CD4-positive, alpha-beta memory T cell (primary cell): ENCODE measurements around the gene AIG1. TPM values are rescaled to one million over a fixed set of nuclear protein-coding genes. Genes with fewer than 3 reads are reported as not detected.

Source experiments
- CTCF ChIA-PET: fragments of 350-600 bp; sonication (Branson Sonifier 250); formaldehyde crosslinking; loops from one replicate; lab custom pipeline; 2021; ENCODE audit warnings: inconsistent platforms; ENCODE audit not compliant: partially characterized antibody; lab: Charles Lee
- POLR2A ChIA-PET: fragments of 350-600 bp; sonication (Branson Sonifier 250); formaldehyde crosslinking; loops from one replicate; lab custom pipeline; 2021; ENCODE audit not compliant: partially characterized antibody; lab: Charles Lee
- DNase-seq, 5 donors: peaks; one replicate each; pipeline versions ENCODE4 v3.0.0 to v3.0.0-alpha.2; 2020 to 2022; ENCODE audit warnings: mixed read lengths in 1 of 5
- H3K27ac ChIP-seq: one replicate; pipeline ENCODE4 v1.7.0; 2013; ENCODE audit warnings: low read depth, low read length
- H3K27me3 ChIP-seq: 2 replicates; pipeline ENCODE4 v1.7.0; 2013; ENCODE audit warnings: mild to moderate bottlenecking, low read length, moderate library complexity; ENCODE audit not compliant: insufficient read depth
- H3K36me3 ChIP-seq: 2 replicates; pipeline ENCODE4 v1.7.0; 2013; ENCODE audit warnings: mild to moderate bottlenecking, low read length, moderate library complexity; ENCODE audit not compliant: insufficient read depth
- H3K4me1 ChIP-seq: 2 replicates; pipeline ENCODE4 v1.7.0; 2013; ENCODE audit warnings: mild to moderate bottlenecking, low read length, moderate library complexity; ENCODE audit not compliant: insufficient read depth
- H3K4me3 ChIP-seq, 2 donors: one replicate each; pipeline ENCODE4 v1.7.0; 2013; ENCODE audit warnings: low read length in 2 of 2, mild to moderate bottlenecking in 1 of 2
- H3K9me3 ChIP-seq, 2 donors: one replicate each; pipeline ENCODE4 v1.7.0; 2013; ENCODE audit warnings: low read length in 2 of 2, control low read depth in 1 of 2; ENCODE audit not compliant: control insufficient read depth in 1 of 2
- H3K27ac Mint-ChIP-seq, 7 donors: one replicate each; pipeline ENCODE4 v1.8.0; 2020 to 2021; ENCODE audit warnings: mixed read lengths in 7 of 7, mild to moderate bottlenecking in 6 of 7, inconsistent platforms in 3 of 7, moderate library complexity in 3 of 7
- H3K27me3 Mint-ChIP-seq, 2 donors: one replicate each; pipeline ENCODE4 v1.8.0; 2020 to 2021; ENCODE audit warnings: mixed read lengths in 2 of 2
- H3K36me3 Mint-ChIP-seq, 2 donors: one replicate each; pipeline ENCODE4 v1.8.0; 2020 to 2021; ENCODE audit warnings: mixed read lengths in 2 of 2, inconsistent platforms in 1 of 2, mild to moderate bottlenecking in 1 of 2
- H3K4me1 Mint-ChIP-seq, 4 donors: one replicate each; pipeline ENCODE4 v1.8.0; 2020 to 2021; ENCODE audit warnings: mixed read lengths in 4 of 4, mild to moderate bottlenecking in 1 of 4
- H3K4me3 Mint-ChIP-seq, 8 donors: one replicate each; pipeline ENCODE4 v1.8.0; 2020 to 2021; ENCODE audit warnings: mixed read lengths in 8 of 8, mild to moderate bottlenecking in 7 of 8, moderate library complexity in 6 of 8, inconsistent platforms in 3 of 8
- H3K9me3 Mint-ChIP-seq, 8 donors: one replicate each; pipeline ENCODE4 v1.8.0; 2020 to 2021; ENCODE audit warnings: mixed read lengths in 8 of 8, mild to moderate bottlenecking in 5 of 8, inconsistent platforms in 3 of 8, moderate library complexity in 1 of 8
- intact Hi-C: fragments of 100-400 bp; cut with micrococcal nuclease; formaldehyde crosslinking; loops from one replicate; pipeline ENCODE4 v1.15.1; 2023
- polyA plus RNA-seq, 2 donors: library from polyadenylated mRNA; unstranded; fragments of 300-500 nt; fragmentation: Illumina TruSeq; gene quantifications; one replicate each; pipeline ENCODE4 v1.2.3, GENCODE V29; 2021
- total RNA-seq, 2 experiments: library from RNA; stranded (reverse); gene quantifications; one replicate each; pipeline ENCODE4 v1.2.3, GENCODE V29; 2021

AIG1 gene
- total and polyA plus RNA-seq, 4 experiments from 2014 or later: 9.6 to 21.5 (median 15.3) TPM

DNA sequence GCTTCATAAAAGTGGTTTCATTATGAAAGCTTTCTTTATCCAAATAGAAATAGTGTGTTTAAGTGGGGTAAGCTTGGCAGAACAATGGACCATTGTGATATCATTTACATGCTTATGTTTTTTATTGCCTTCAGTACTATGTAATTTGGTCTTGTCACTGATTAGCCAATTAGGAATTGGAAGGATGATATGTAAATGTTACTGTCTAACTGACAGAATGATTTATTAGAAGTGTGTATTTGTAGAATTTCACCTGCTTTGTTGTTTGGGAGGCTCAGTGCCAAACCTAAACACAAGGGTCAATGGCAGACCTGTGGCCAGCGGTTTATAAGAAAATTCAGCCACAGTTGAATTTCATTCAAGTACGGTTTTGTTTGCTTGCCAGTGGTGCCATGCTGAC, 39.0 kb downstream of the AIG1 start:
- ChIA-PET POLR2A (no interaction called here), CTCF (no interaction called here)
- H3K9me3 ChIP-seq: no peaks in the 10 kb centered on the region
- DNase-seq: no peak
- peak overlapping the region in 1 of 8 donors; percentile 18 for H3K4me3 Mint-ChIP-seq
- H3K4me1 Mint-ChIP-seq: peaks cover 0 to 4% (median 4%) of the 10 kb centered on the region in 4 donors
- H3K36me3 ChIP-seq: no peaks in the 10 kb centered on the region
- intact Hi-C loops: no loop called here
- H3K4me3 ChIP-seq: no peak overlapping the region
- H3K4me1 ChIP-seq: peaks cover 26% of the 10 kb centered on the region
- H3K27ac Mint-ChIP-seq: peak overlapping the region in 2 of 7 donors; percentile 37 to 45
- H3K36me3 Mint-ChIP-seq: no peaks in the 10 kb centered on the region
- no peaks in the 10 kb centered on the region for H3K27me3 Mint-ChIP-seq
- H3K27ac ChIP-seq: no peak overlapping the region
- H3K27me3 ChIP-seq: no peaks in the 10 kb centered on the region
- no peaks in the 10 kb centered on the region for H3K9me3 Mint-ChIP-seq

DNA sequence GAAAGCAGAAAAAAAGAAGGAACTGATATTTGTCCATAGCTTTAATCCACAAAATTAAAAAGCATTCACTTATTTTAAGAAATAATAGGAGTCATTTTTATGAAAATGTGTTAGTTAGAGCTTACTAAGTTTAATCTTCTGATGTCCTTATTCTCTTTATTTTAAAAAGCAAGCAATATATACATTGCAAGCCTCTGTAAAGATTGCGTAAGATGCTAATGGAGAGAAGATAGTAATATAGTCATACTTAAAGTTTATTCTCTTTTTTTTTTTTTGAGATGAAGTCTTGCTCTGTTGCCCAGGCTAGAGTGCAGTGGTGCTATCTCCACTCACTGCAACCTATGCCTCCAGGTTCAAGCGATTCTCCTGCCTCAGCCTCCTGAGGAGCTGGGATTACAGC, 39.7 kb downstream of the AIG1 start:
- H3K27ac ChIP-seq: no peak overlapping the region
- H3K27me3 Mint-ChIP-seq: no peaks in the 10 kb centered on the region
- intact Hi-C loops: no loop called here
- no peaks in the 10 kb centered on the region for H3K36me3 ChIP-seq
- peaks cover 26% of the 10 kb centered on the region for H3K4me1 ChIP-seq
- H3K9me3 Mint-ChIP-seq: no peaks in the 10 kb centered on the region
- H3K4me1 Mint-ChIP-seq: peaks cover 0 to 4% (median 4%) of the 10 kb centered on the region in 4 donors
- ChIA-PET POLR2A (no interaction called here), CTCF (interaction anchor here (1.0 kb wide), 1 partner anchor 9 kb away, joined by 3 read pairs; no protein-coding TSS in a partner anchor)
- no peaks in the 10 kb centered on the region for H3K9me3 ChIP-seq
- no peak for DNase-seq
- no peak overlapping the region for H3K27ac Mint-ChIP-seq
- no peaks in the 10 kb centered on the region for H3K27me3 ChIP-seq
- H3K4me3 Mint-ChIP-seq: no peak overlapping the region
- no peaks in the 10 kb centered on the region for H3K36me3 Mint-ChIP-seq
- no peak overlapping the region for H3K4me3 ChIP-seq

DNA sequence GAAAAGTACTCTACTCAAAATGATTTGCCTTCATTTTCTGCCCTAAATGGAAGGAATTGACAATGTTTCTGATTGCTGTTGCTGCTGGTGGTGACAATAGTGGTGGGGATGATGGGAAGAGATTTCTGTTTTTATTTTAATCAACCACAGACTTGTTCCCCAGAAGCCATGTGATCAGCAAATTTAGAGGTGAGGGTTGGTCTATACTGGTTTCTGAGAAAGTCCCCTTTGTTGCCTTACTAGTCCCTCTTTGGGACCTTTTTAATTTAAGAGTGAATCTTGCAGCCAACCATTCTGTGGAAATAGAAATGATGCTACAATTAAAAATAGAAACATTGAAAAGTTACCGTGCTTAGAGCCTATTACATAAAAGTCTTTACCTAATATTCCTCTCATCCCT, 43.2 kb downstream of the AIG1 start:
- Histone ChIP-seq H3K4me3 (no peak overlapping the region), H3K27me3 (no peaks in the 10 kb centered on the region), H3K9me3 (no peaks in the 10 kb centered on the region), H3K36me3 (no peaks in the 10 kb centered on the region), H3K27ac (no peak overlapping the region), H3K4me1 (no peaks in the 10 kb centered on the region)
- Mint-ChIP-seq H3K9me3 (no peaks in the 10 kb centered on the region), H3K4me1 (peaks cover 0 to 2% (median 0%) of the 10 kb centered on the region in 4 donors), H3K36me3 (peaks cover 0 to 5% of the 10 kb centered on the region in 2 donors), H3K4me3 (no peak overlapping the region), H3K27me3 (no peaks in the 10 kb centered on the region), H3K27ac (no peak overlapping the region)
- POLR2A ChIA-PET: no interaction called here
- CTCF ChIA-PET: no interaction called here
- DNase-seq: no peak
- intact Hi-C loops: no loop called here

DNA sequence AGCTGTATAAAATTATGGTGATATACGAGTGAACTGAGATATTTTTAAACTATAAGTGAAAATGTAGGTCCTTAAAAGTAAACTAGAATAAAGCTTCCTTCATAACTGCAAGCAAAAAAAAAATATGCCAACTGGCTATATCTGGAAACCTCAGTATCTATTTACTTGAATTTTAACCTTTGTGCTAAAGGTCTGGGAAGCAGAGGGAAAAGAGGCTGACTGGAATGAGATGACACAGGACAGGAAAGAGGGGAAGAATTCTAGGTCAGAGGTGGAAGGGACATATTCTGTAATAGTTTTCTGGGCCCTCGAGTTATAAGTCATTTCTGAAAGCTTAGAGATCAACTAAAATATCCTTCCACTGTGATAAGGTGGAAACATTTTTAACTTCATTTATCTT, 46.8 kb downstream of the AIG1 start:
- Histone ChIP-seq H3K27ac (no peak overlapping the region), H3K36me3 (no peaks in the 10 kb centered on the region), H3K4me3 (no peak overlapping the region), H3K27me3 (no peaks in the 10 kb centered on the region), H3K4me1 (no peaks in the 10 kb centered on the region), H3K9me3 (no peaks in the 10 kb centered on the region)
- no peaks in the 10 kb centered on the region for H3K4me1 Mint-ChIP-seq
- H3K9me3 Mint-ChIP-seq: no peaks in the 10 kb centered on the region
- intact Hi-C loops: no loop called here
- H3K27ac Mint-ChIP-seq: peak overlapping the region in 2 of 7 donors; percentile 37 to 43
- no peak overlapping the region for H3K4me3 Mint-ChIP-seq
- H3K27me3 Mint-ChIP-seq: peaks cover 0 to 1% of the 10 kb centered on the region in 2 donors
- ChIA-PET POLR2A (interaction anchor here (0.6 kb wide), 1 partner anchor 370 kb away, joined by 3 read pairs; no protein-coding TSS in a partner anchor), CTCF (no interaction called here)
- H3K36me3 Mint-ChIP-seq: peaks cover 0 to 9% of the 10 kb centered on the region in 2 donors
- no peak for DNase-seq

DNA sequence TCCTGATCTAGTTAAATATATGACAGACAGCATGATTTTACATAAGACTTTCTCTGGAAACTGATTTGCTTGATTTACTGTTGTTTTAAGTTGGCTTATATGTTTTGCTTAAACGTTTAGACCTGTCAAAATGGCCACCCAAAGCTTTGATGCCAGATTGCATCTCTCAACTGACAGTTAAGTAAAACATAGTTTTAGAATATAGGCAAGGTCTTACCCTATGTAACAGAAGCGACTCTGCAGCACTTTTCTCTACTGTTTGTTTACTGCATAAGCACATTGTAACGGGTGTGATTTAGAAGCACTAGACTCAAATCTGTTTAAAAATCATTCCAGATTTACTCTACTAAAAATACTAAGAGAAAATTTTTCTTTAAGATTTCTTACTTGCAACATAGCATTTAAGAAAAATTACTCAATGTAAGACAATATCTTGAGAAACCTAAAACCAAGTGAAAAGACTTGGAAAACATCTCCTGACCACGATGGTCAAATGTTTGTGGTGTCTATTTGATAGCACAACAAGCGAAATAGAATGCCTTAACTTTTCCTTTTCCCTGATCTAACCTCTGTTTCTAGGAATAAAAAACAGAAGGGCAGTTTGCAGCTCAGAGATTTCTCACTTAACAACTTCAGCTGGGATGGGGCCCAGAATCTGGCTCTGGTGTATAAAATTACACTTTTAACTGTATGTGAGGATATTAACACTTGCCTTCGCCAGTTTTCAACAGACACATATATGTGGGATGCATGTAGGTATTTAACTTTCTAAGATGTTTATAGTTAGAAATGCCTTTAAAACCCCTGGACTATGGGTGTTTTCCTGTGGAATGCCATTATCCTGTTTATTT, 47.4 kb downstream of the AIG1 start:
- Histone ChIP-seq H3K4me3 (no peak overlapping the region), H3K27ac (no peak overlapping the region), H3K36me3 (no peaks in the 10 kb centered on the region), H3K27me3 (no peaks in the 10 kb centered on the region), H3K4me1 (no peaks in the 10 kb centered on the region), H3K9me3 (no peaks in the 10 kb centered on the region)
- intact Hi-C loops: no loop called here
- Mint-ChIP-seq H3K9me3 (no peaks in the 10 kb centered on the region), H3K4me3 (no peak overlapping the region), H3K27me3 (peaks cover 0 to 1% of the 10 kb centered on the region in 2 donors), H3K36me3 (peaks cover 0 to 9% of the 10 kb centered on the region in 2 donors), H3K4me1 (no peaks in the 10 kb centered on the region), H3K27ac (no peak overlapping the region)
- ChIA-PET POLR2A (no interaction called here), CTCF (no interaction called here)
- no peak for DNase-seq

DNA sequence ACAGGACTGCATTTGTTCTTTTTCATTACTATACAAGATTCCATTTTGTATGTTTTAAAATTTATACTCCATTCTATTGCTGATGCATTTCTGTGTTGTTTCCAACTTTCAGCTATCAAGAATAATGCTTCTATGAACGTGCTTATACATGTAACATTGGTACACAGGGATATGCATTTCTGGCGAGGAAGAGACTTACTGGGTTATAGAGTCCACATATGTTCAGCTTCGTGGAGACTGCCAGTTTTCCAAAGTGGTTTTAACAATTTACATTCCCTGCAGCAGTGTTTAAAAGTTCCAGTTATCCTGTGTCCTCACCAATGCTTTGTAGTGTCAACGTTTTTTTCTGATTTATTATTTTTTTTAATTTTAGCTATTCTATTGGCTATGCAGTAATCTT, 48.5 kb downstream of the AIG1 start:
- Mint-ChIP-seq H3K36me3 (peaks cover 0 to 9% of the 10 kb centered on the region in 2 donors), H3K9me3 (no peaks in the 10 kb centered on the region), H3K4me1 (no peaks in the 10 kb centered on the region), H3K4me3 (no peak overlapping the region), H3K27ac (no peak overlapping the region), H3K27me3 (peaks cover 0 to 1% of the 10 kb centered on the region in 2 donors)
- no peak for DNase-seq
- no peaks in the 10 kb centered on the region for H3K9me3 ChIP-seq
- H3K4me1 ChIP-seq: no peaks in the 10 kb centered on the region
- H3K27me3 ChIP-seq: no peaks in the 10 kb centered on the region
- ChIA-PET CTCF (no interaction called here), POLR2A (no interaction called here)
- H3K27ac ChIP-seq: no peak overlapping the region
- intact Hi-C loops: no loop called here
- H3K36me3 ChIP-seq: no peaks in the 10 kb centered on the region
- H3K4me3 ChIP-seq: no peak overlapping the region

DNA sequence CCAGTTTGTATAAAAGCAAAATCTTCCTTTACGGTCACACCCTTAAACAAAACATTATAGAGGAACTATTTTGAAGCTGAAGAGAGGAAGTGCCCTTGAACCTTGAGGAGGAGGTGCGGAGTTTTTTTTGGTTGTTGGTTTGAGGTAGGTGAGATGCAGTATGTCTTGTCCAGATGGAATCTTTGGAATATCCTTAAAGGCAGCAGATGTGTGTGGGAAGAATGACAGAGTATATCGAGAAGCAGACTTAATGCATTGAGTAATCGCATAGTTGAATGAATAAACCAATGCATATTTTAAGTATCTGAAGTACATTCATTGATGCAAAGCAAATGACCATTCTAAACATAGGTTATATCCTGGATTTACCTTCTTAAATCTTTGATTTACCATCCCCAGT, 49.9 kb downstream of the AIG1 start:
- Histone ChIP-seq H3K9me3 (no peaks in the 10 kb centered on the region), H3K4me3 (no peak overlapping the region), H3K27me3 (no peaks in the 10 kb centered on the region), H3K4me1 (no peaks in the 10 kb centered on the region), H3K27ac (no peak overlapping the region), H3K36me3 (no peaks in the 10 kb centered on the region)
- peak overlapping the region in 1 of 7 donors; percentile 11 for H3K27ac Mint-ChIP-seq
- POLR2A ChIA-PET: no interaction called here
- H3K4me1 Mint-ChIP-seq: no peaks in the 10 kb centered on the region
- peaks cover 0 to 9% of the 10 kb centered on the region in 2 donors for H3K36me3 Mint-ChIP-seq
- no peak overlapping the region for H3K4me3 Mint-ChIP-seq
- CTCF ChIA-PET: no interaction called here
- intact Hi-C loops: no loop called here
- no peaks in the 10 kb centered on the region for H3K9me3 Mint-ChIP-seq
- H3K27me3 Mint-ChIP-seq: peaks cover 0 to 1% of the 10 kb centered on the region in 2 donors
- DNase-seq: no peak
